ENCODE measurements around the gene FH.

FH gene

GRCh38 chr1:241456743-241457142 lies 62.8 kb downstream of the FH start:
- DNase-seq, result no peak

- DNase-seq, result no peak
Observed at GRCh38 chr1:241453732-241454131, 65.8 kb downstream of the FH start.

DNA sequence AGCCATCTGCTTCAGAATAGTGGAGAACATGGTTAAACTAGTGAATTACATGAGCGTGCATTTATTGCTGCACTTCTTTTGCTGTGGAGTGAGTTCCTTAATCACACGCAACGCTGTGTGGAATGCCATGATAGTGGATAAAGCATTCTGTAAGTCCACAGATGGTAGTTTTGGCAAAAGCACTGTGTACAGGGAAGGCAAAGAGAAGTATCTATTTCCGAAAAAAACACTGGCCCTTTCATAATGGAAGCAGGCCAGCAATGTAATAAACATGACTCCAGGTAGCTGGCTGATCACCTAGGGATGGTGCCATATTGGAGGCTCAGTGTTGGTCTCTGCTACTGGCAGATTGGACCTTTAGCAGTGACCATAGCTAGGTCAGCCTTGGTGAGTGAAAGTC lies 67.6 kb downstream of the FH start:
- no peak for DNase-seq

All from NCI-H187 (cell line).